Measurements from ENCODE around the gene CNTNAP3B.
"Not testable (repeated sequence)": the region's sequence is repeated elsewhere in the genome, so short reads cannot be mapped to it uniquely, and the experiment has no call there.

The CNTNAP3B gene

DNA sequence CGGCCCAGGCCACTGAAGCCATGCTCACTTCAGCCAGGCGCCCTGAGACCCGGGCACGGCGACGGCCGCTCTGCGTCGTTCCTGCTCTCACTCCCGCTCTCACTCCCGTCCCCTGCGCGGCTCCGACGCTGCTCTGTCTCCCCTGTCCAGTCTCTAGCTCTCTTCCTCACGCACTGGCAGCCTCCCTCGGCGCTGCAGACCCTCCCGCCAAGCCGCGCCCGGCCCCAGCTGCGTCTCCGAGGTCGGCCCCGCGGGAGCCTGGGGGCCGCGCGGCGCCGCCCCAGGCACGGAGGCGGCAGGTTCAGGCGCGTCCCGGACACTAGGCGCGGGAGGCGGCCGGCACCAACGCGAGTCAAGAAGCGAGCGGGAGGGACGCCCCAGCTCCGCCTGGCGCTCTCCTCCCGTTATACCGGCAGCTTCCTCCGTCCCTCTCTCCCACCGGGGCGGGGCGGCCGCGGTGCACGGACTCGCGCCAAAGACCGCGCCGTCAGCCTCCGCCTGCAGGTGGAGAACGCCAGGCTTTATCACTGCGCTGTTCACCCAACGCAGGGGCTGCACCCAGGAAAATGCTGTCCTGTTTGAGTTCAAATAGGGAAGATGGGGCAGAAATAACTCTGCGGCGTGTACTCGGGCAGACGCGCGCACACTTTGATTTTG, at the start of gene CNTNAP3B:
Gene CNTNAP3B, minus strand, starts transcription at position 354 of the 657 bp plus-strand sequence. Its CDS starts 332 bp downstream, at position 22.
- DNase-seq: not testable (repeated sequence)

DNA sequence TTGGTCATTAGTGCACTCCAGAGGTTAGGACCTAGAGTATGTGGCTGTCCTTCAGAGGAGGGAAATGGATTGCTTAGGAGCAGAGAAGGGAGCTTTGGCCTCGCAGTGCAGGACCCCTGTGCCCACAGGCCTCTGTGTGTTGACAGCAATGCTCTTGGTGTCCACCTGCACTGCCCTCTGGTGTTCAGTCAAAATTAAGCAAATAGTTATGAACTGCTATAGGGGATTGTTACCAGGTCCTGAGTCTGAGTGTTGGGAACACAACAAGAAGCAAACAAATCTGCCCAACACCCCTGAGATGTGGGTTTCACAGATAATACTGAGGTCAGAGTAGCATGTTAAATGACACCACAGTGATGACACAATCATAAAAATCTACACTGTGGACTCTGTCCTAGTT, 31.1 kb upstream of the CNTNAP3B start:
- DNase-seq: not testable (repeated sequence)

GRCh38 chr9:42127056-42127841, 2.0 kb downstream of the CNTNAP3B start:
- not testable (repeated sequence) for DNase-seq

DNA sequence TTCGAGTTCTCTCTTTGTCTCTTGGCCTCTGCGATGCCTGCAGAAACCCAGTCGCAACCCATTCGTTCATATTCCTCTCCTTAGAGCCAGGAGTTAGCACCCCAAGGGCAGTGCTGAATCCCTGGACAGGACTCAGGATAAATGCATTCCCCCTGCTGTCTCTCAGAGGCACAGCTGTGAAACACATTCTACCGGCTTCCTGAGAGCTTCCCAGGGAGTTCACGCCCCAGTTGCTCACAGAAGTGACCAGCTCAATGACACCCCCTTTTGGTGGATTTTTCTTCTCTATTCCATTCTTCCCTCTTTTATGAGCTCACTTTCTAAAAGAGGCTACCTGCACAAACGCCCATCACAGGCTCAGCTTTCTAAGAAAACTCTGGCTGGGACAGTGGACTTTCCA, 8.2 kb downstream of the CNTNAP3B start:
- not testable (repeated sequence) for DNase-seq

GRCh38 chr9:42095929-42096328, 33.3 kb downstream of the CNTNAP3B start:
- not testable (repeated sequence) for DNase-seq

GRCh38 chr9:42084559-42084952, 44.7 kb downstream of the CNTNAP3B start:
- not testable (repeated sequence) for DNase-seq

- DNase-seq: not testable (repeated sequence)
These were observed 45.2 kb downstream of the CNTNAP3B start for GRCh38 chr9:42083877-42084558.

GRCh38 chr9:42080376-42080775, 48.9 kb downstream of the CNTNAP3B start:
- DNase-seq: not testable (repeated sequence)

- DNase-seq: not testable (repeated sequence)
These were observed 54.4 kb downstream of the CNTNAP3B start for GRCh38 chr9:42074868-42075267.

DNA sequence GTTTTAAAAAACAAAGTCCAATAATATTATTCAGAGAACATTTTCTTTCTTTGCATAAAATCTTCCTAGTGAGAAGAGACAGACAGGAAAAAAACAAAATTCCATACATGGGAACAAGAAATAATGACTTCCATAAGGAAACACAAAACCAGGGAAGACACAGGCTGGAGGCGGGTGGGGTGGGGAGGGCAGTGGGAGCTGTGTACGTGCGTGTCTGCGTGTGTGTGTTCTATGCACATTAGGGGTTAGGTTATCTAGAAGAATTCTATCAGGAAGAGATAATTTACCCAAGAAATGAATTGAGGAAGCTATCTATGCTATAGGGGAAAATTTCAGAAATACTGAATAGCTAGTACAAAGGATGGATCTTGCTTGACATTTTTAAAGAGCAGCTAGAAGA, 58.2 kb downstream of the CNTNAP3B start:
- DNase-seq: not testable (repeated sequence)

DNA sequence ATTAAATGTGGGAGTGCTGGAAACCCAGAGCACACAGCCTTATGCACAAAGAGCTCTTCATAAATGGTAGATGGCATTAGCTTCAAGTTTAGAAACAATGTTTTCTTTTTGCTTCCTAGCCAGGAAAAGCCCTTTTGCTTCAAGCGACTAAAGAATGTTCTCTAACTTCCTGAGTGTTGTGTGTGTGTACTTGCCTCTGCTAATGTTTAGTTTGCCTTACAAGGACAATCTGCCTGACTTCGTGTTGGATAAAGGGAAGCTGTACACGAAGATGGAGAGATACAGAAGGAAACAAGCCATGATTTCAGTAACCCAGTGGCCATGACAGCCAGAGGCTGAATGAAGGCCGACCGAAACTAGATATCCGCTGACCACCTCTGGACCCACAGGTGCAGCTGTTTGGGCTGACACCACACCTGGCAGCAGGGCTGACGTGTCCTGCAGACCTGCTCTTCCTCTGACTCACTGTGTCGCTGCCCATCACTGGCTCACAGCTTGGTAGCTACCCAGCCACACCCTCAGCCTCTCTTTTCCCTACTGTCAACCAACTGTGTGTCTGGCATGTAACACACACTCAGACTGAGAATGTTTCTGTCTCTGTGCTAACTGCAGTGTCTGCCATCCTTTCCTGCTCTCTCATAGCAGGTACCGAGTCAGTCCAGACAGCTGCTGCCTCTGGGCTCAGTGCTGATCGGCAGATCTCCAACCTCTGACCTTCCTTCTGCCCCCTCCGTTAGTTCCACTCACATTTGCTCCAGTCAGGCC, 59.0 kb downstream of the CNTNAP3B start:
- not testable (repeated sequence) for DNase-seq

DNA sequence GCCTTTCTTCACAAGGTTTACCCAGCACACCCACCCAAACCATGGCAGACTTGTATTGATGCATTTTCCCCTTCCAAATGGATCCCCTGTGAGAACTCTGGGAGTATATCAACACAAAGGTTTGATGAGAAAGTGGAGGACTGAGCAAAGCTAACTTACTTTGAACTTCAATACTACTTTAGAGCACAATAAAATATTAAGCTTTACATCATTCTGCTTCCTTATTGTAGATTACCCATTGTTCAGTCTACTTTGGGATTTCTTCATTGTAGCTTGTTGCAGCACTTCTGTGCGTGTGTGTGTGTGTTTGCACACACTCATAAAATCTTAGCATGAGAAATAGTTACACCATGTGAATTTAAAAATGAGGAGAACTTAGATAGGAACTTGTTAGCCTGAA, 75.4 kb downstream of the CNTNAP3B start:
- not testable (repeated sequence) for DNase-seq

GRCh38 chr9:42050701-42051100, 78.5 kb downstream of the CNTNAP3B start:
- not testable (repeated sequence) for DNase-seq

DNA sequence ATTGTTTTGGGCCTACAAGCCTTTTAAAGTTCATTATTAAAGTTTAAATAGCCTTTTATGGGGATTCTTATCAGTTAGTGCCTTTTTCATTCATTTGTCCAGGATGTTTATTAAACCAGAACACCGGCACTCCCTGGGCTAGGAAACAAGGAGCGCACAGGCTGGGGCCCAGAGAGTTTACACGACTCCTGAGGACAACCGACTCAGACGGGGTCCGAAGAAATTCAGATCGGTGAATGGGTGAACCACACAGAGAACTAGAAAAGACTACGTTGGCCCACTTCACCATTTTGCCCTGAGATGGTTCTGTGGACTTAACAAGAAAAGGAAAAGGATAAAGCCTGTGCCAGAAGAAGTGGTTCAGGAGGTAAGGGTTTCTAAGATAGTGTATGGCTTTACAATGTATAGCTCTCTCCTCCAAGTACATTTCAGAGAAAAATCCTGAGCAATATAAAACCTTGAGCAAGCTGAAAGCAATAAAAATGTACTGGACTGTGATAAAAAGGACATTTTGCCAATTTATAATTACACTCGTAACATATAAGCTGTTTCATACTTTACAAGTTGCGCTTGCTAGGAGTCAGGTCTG, 84.7 kb downstream of the CNTNAP3B start:
- DNase-seq: not testable (repeated sequence)

GRCh38 chr9:42033541-42033940, 95.7 kb downstream of the CNTNAP3B start:
- not testable (repeated sequence) for DNase-seq

- not testable (repeated sequence) for DNase-seq
These were observed 108.6 kb downstream of the CNTNAP3B start for GRCh38 chr9:42020639-42021038.

DNA sequence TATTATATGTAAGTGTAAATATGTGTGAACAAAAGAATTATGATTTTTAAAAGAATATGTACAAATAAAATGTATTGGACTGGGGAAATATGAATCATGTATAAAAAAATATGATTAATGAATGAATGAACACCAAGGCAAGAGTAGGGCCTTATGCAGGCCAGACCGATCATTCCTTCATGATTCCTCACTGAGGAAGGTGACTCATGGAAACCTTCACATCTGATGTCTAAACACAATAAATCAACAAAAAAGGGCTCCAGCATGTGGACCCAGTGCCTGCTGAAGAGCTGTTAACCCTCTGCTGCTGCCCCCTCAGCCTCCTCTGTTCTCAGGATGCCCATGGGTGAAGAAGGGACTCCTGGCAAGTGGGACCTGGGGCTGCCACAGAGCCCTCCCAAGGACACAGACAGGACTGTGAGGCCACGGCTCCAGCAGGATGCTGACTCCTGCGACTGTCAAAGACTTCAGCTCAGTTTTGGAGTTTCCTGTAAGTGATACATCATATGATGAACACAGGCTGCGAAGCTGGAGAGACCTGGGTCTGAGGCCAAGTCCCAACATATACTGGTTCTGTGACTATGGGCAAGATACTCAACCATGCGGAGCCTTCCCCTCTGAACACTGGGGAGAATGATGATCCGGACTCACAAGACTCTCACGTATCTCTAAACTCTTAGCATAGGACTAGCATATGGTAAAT, 110.9 kb downstream of the CNTNAP3B start:
- not testable (repeated sequence) for DNase-seq

DNA sequence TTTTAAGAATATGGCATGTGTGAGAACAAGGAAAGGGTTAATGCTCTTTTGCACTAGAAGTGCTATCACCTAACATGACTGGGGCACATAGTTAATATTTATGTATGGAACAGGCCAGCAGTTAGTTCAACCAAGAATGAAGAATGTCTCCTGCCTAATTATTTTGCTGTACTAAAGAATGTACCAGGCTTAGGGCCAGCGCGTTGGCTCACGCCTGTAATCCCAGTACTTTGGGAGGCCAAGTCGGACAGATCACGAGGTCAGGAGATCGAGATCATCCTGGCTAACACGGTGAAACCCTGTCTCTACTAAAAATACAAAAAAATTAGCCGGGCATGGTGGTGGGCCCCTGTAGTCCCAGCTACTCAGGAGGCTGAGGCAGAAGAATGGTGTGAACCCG, 114.9 kb downstream of the CNTNAP3B start:
- DNase-seq: not testable (repeated sequence)

DNA sequence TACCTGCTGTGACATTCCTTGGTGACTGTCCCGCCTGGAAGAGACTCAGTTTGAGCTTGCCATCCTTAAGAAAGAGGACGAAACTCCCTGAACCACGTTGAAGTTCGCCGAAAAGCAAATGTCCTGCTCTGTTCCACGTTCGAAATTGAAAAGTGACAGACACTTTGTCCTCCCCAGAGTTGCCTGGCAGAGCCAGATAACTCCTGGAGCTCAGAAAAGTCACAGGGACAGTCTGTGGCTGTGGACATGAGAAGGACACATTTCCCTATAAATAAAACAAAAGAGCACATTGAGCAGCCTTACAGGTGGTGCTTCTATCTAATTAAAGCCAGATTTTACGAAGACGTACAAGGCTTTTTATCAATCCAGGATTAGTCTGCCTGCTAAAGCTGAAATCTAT, 137.6 kb downstream of the CNTNAP3B start:
- DNase-seq: not testable (repeated sequence)

GRCh38 chr9:41980271-41980670, 149.0 kb downstream of the CNTNAP3B start:
- not testable (repeated sequence) for DNase-seq

- DNase-seq: not testable (repeated sequence)
These were observed 151.1 kb downstream of the CNTNAP3B start for GRCh38 chr9:41977965-41978600.

Data from activated T-cell treated with anti-CD3 and anti-CD28 coated beads for 4 hours (primary cell).